ENCODE data around the gene NEURL1.

NEURL1 gene

GRCh38 chr10:103612462-103613365, 119.2 kb downstream of the NEURL1 start:
- DNase-seq = no peak

GRCh38 chr10:103613616-103614015, 120.1 kb downstream of the NEURL1 start:
- DNase-seq = no peak

GRCh38 chr10:103614306-103615158, 121.0 kb downstream of the NEURL1 start:
- DNase-seq = no peak

- no peak for DNase-seq
Observed at GRCh38 chr10:103616705-103617601, 123.4 kb downstream of the NEURL1 start.

- no peak for DNase-seq
Observed at GRCh38 chr10:103617602-103618385, 124.3 kb downstream of the NEURL1 start.

- no peak for DNase-seq
Observed at GRCh38 chr10:103618575-103619423, 125.3 kb downstream of the NEURL1 start.

- DNase-seq = no peak
Observed at GRCh38 chr10:103619424-103620351, 126.2 kb downstream of the NEURL1 start.

GRCh38 chr10:103620352-103620740, 126.8 kb downstream of the NEURL1 start:
- no peak for DNase-seq

- no peak for DNase-seq
Observed at GRCh38 chr10:103620891-103621782, 127.6 kb downstream of the NEURL1 start.

GRCh38 chr10:103621783-103622125, 128.2 kb downstream of the NEURL1 start:
- DNase-seq = no peak

- no peak for DNase-seq
Observed at GRCh38 chr10:103622286-103622685, 128.8 kb downstream of the NEURL1 start.

- DNase-seq = no peak
Observed at GRCh38 chr10:103622935-103623574, 129.6 kb downstream of the NEURL1 start.

- DNase-seq = no peak
Observed at GRCh38 chr10:103626178-103626577, 132.7 kb downstream of the NEURL1 start.

- no peak for DNase-seq
Observed at GRCh38 chr10:103627111-103627892, 133.8 kb downstream of the NEURL1 start.

- DNase-seq = no peak
Observed at GRCh38 chr10:103627893-103628292, 134.4 kb downstream of the NEURL1 start.

GRCh38 chr10:103629581-103629980, 136.1 kb downstream of the NEURL1 start:
- DNase-seq = no peak

GRCh38 chr10:103630156-103630555, 136.7 kb downstream of the NEURL1 start:
- no peak for DNase-seq

Data from NCI-H146 (cell line).